NCI-H1417 treated with DMSO at 0.1 percent for 48 hours (cell line): Measurements from ENCODE around the gene SMAD5.

ENCODE experiments used
- DNase-seq: peaks from one replicate; lab custom pipeline; 2025; lab: John Stamatoyannopoulos, UW

SMAD5 gene

GRCh38 chr5:136115183-136115865, 17.3 kb upstream of the SMAD5 start:
- DNase-seq: no peak

- no peak for DNase-seq
Measured at GRCh38 chr5:136120529-136120928, 12.1 kb upstream of the SMAD5 start.

GRCh38 chr5:136123236-136123768, 9.3 kb upstream of the SMAD5 start:
- DNase-seq: no peak

- DNase-seq: no peak
Measured at GRCh38 chr5:136127560-136127959, 5.1 kb upstream of the SMAD5 start.

GRCh38 chr5:136128481-136128880, 4.2 kb upstream of the SMAD5 start:
- DNase-seq: no peak

- DNase-seq: no peak
Measured at GRCh38 chr5:136129445-136129844, 3.2 kb upstream of the SMAD5 start.

GRCh38 chr5:136130581-136130980, 2.1 kb upstream of the SMAD5 start:
- no peak for DNase-seq

- DNase-seq: no peak
Measured at GRCh38 chr5:136132087-136132486, 558 bp upstream of the SMAD5 start.

- no peak for DNase-seq
Measured at GRCh38 chr5:136133222-136133921, 727 bp downstream of the SMAD5 start.

- no peak for DNase-seq
Measured at GRCh38 chr5:136133922-136134379, 1.3 kb downstream of the SMAD5 start.

GRCh38 chr5:136134653-136135052, 2.0 kb downstream of the SMAD5 start:
- DNase-seq: no peak

GRCh38 chr5:136135536-136135935, 2.9 kb downstream of the SMAD5 start:
- no peak for DNase-seq

- no peak for DNase-seq
Measured at GRCh38 chr5:136137497-136138220, 5.0 kb downstream of the SMAD5 start.

- DNase-seq: no peak
Measured at GRCh38 chr5:136141561-136141960, 8.9 kb downstream of the SMAD5 start.

- DNase-seq: no peak
Measured at GRCh38 chr5:136143312-136143711, 10.7 kb downstream of the SMAD5 start.

GRCh38 chr5:136143763-136144162, 11.1 kb downstream of the SMAD5 start:
- no peak for DNase-seq

- no peak for DNase-seq
Measured at GRCh38 chr5:136145030-136145429, 12.4 kb downstream of the SMAD5 start.

GRCh38 chr5:136146201-136146600, 13.6 kb downstream of the SMAD5 start:
- no peak for DNase-seq

- no peak for DNase-seq
Measured at GRCh38 chr5:136147632-136148031, 15.0 kb downstream of the SMAD5 start.

GRCh38 chr5:136149891-136150290, 17.2 kb downstream of the SMAD5 start:
- DNase-seq: no peak

- DNase-seq: no peak
Measured at GRCh38 chr5:136153581-136154236, 21.1 kb downstream of the SMAD5 start.

GRCh38 chr5:136155078-136155477, 22.4 kb downstream of the SMAD5 start:
- no peak for DNase-seq
